ENCODE results near the gene PLCL1. TPM values are rescaled to one million over a fixed set of nuclear protein-coding genes. Genes with fewer than 3 reads are reported as not detected.
A peak's percentile ranks its signal among the peaks of the same experiment; 100 is the strongest.

Gene PLCL1
- total RNA-seq, 3 donors from 2014 or later (not counting 1 experiment from before 2014, with no cell fraction given): 0.86 to 2.8 (median 1.1) TPM

GRCh38 chr2:198115201-198115600 is 310.8 kb downstream of the PLCL1 start:
- no peaks in the 10 kb centered on the region for H3K36me3 ChIP-seq (ENCODE audit: control insufficient read depth, insufficient read depth, low read length)
- H3K36me3 Mint-ChIP-seq: no peaks in the 10 kb centered on the region
- H3K27ac ChIP-seq (ENCODE audit: low read length): no peak overlapping the region
- H3K4me1 ChIP-seq (ENCODE audit: control insufficient read depth, insufficient read depth, low read length): no peaks in the 10 kb centered on the region
- no peak overlapping the region for H3K27ac Mint-ChIP-seq
- H3K4me3 Mint-ChIP-seq: no peak overlapping the region
- H3K9me3 Mint-ChIP-seq: no peaks in the 10 kb centered on the region
- peaks cover 0 to 2% of the 10 kb centered on the region in 2 donors for H3K27me3 Mint-ChIP-seq (ENCODE audit: low read depth in 2 of 2)
- TF ChIP-seq CTCF (IDR thresholded peaks at IDR 0.05): no peak
- no peak overlapping the region for H3K4me3 ChIP-seq (ENCODE audit: low read length)
- H3K9me3 ChIP-seq (ENCODE audit: control insufficient read depth, insufficient read depth, low read length): no peaks in the 10 kb centered on the region
- DNase-seq (no peak), ATAC-seq (no peak)
- H3K27me3 ChIP-seq (ENCODE audit: control insufficient read depth, insufficient read depth, low read length): no peaks in the 10 kb centered on the region
- no peaks in the 10 kb centered on the region for H3K4me1 Mint-ChIP-seq
- intact Hi-C loops (cut with micrococcal nuclease): no loop called here

- H3K36me3 ChIP-seq (ENCODE audit: control insufficient read depth, insufficient read depth, low read length): no peaks in the 10 kb centered on the region
- TF ChIP-seq CTCF (IDR thresholded peaks at IDR 0.05): no peak
- H3K9me3 Mint-ChIP-seq: peaks cover 0 to 3% of the 10 kb centered on the region in 2 donors
- intact Hi-C loops (cut with micrococcal nuclease): no loop called here
- DNase-seq: no peak
- ATAC-seq: no peak
- H3K27me3 ChIP-seq (ENCODE audit: control insufficient read depth, insufficient read depth, low read length): no peaks in the 10 kb centered on the region
- no peaks in the 10 kb centered on the region for H3K9me3 ChIP-seq (ENCODE audit: control insufficient read depth, insufficient read depth, low read length)
- no CpG with 5 or more reads among the region's 1 CpG for WGBS (ENCODE audit: insufficient coverage)
- no peak overlapping the region for H3K4me3 ChIP-seq (ENCODE audit: low read length)
- H3K27ac Mint-ChIP-seq: no peak overlapping the region
- no peaks in the 10 kb centered on the region for H3K4me1 Mint-ChIP-seq
- H3K27ac ChIP-seq (ENCODE audit: low read length): no peak overlapping the region
- H3K36me3 Mint-ChIP-seq: no peaks in the 10 kb centered on the region
- H3K4me3 Mint-ChIP-seq: no peak overlapping the region
- H3K27me3 Mint-ChIP-seq (ENCODE audit: low read depth in 2 of 2): no peaks in the 10 kb centered on the region
- H3K4me1 ChIP-seq (ENCODE audit: control insufficient read depth, insufficient read depth, low read length): no peaks in the 10 kb centered on the region
Observed at GRCh38 chr2:198116756-198117155, 312.4 kb downstream of the PLCL1 start.

GRCh38 chr2:198117406-198118041 is 313.1 kb downstream of the PLCL1 start:
- whole genome bisulfite sequencing (ENCODE audit: insufficient coverage): 78% methylated on average over 2 of the region's 4 CpGs
- no peak overlapping the region for H3K4me3 Mint-ChIP-seq
- no peaks in the 10 kb centered on the region for H3K4me1 Mint-ChIP-seq
- Histone ChIP-seq H3K4me1 (ENCODE audit: control insufficient read depth, insufficient read depth, low read length) (no peaks in the 10 kb centered on the region), H3K27me3 (ENCODE audit: control insufficient read depth, insufficient read depth, low read length) (no peaks in the 10 kb centered on the region), H3K4me3 (ENCODE audit: low read length) (no peak overlapping the region), H3K36me3 (ENCODE audit: control insufficient read depth, insufficient read depth, low read length) (no peaks in the 10 kb centered on the region), H3K9me3 (ENCODE audit: control insufficient read depth, insufficient read depth, low read length) (no peaks in the 10 kb centered on the region), H3K27ac (ENCODE audit: low read length) (no peak overlapping the region)
- intact Hi-C loops (cut with micrococcal nuclease): no loop called here
- TF ChIP-seq CTCF (IDR thresholded peaks at IDR 0.05): no peak
- H3K9me3 Mint-ChIP-seq: peaks cover 0 to 3% of the 10 kb centered on the region in 2 donors
- no peak overlapping the region for H3K27ac Mint-ChIP-seq
- H3K27me3 Mint-ChIP-seq (ENCODE audit: low read depth in 2 of 2): no peaks in the 10 kb centered on the region
- no peaks in the 10 kb centered on the region for H3K36me3 Mint-ChIP-seq
- DNase-seq (no peak), ATAC-seq (no peak)

- Histone ChIP-seq H3K4me3 (ENCODE audit: low read length) (no peak overlapping the region), H3K4me1 (ENCODE audit: control insufficient read depth, insufficient read depth, low read length) (no peaks in the 10 kb centered on the region), H3K9me3 (ENCODE audit: control insufficient read depth, insufficient read depth, low read length) (no peaks in the 10 kb centered on the region), H3K36me3 (ENCODE audit: control insufficient read depth, insufficient read depth, low read length) (no peaks in the 10 kb centered on the region), H3K27ac (ENCODE audit: low read length) (no peak overlapping the region), H3K27me3 (ENCODE audit: control insufficient read depth, insufficient read depth, low read length) (no peaks in the 10 kb centered on the region)
- DNase-seq (peak in 1 of 2 donors; percentile 76), ATAC-seq (no peak)
- intact Hi-C loops (cut with micrococcal nuclease): loop anchor here (1.0 to 5.0 kb wide), 2 partner anchors 324 to 420 kb away; partner anchors contain the start of gene MARS2
- WGBS (ENCODE audit: insufficient coverage): no CpG with 5 or more reads among the region's 1 CpG
- no peak for TF ChIP-seq CTCF (IDR thresholded peaks at IDR 0.05)
- Mint-ChIP-seq H3K4me1 (no peaks in the 10 kb centered on the region), H3K4me3 (no peak overlapping the region), H3K27ac (no peak overlapping the region), H3K36me3 (no peaks in the 10 kb centered on the region), H3K27me3 (ENCODE audit: low read depth in 2 of 2) (peaks cover 0 to 14% of the 10 kb centered on the region in 2 donors), H3K9me3 (no peaks in the 10 kb centered on the region)
Observed at GRCh38 chr2:198127627-198128026, 323.2 kb downstream of the PLCL1 start.
